HG02588 (cell line): Measurements from ENCODE around the gene DOCK9.

Experiments used
- ATAC-seq: cut with Tn5 transposase; IDR thresholded peaks from one replicate; pipeline ENCODE4 v1.9.1; 2021; ENCODE audit warnings: mild to moderate bottlenecking, moderate library complexity; ENCODE audit not compliant: unreplicated experiment

The DOCK9 gene

DNA sequence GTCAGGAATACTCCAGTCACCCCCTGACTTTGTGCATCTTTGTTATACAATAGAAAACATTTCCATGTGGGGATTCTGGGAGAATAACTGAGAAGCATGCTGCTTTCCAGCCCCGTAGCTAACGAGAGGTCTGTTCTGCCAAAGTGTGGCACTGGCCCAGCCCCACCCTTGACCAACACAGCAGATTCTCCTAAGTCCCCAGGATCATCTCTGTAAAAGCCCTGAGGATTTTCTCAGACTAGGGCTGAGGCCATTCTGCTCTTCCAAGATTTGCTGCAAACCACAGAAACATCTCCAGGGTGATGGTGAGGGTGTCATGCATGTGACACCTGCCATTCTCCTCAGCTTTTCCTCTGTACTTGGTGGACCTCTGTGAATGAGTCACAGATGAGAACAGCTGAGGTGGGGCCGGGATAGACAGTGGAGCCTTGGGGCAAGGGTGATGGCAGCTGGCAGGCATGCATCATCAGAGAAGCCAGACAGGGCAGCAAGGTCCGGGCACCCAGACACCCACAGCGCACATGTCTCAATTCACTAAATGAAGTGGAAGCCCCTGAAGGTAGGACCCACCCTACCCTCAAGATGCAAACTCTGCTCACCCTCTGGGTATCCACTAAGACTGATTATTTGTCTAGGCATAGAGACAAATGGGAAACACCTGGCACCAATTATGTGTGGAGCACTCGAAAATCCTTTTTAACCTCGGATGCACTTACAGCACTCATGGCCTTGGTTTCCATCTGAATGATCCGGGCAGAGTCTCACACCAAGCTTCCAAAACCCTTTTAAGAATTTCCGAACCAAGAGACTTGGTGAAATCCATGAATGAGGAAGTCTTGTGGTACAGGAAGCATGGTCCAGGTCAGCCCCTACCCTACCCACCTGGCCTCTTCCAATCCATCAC is 20.1 kb upstream of the DOCK9 start:
- ATAC-seq, result no peak

DNA sequence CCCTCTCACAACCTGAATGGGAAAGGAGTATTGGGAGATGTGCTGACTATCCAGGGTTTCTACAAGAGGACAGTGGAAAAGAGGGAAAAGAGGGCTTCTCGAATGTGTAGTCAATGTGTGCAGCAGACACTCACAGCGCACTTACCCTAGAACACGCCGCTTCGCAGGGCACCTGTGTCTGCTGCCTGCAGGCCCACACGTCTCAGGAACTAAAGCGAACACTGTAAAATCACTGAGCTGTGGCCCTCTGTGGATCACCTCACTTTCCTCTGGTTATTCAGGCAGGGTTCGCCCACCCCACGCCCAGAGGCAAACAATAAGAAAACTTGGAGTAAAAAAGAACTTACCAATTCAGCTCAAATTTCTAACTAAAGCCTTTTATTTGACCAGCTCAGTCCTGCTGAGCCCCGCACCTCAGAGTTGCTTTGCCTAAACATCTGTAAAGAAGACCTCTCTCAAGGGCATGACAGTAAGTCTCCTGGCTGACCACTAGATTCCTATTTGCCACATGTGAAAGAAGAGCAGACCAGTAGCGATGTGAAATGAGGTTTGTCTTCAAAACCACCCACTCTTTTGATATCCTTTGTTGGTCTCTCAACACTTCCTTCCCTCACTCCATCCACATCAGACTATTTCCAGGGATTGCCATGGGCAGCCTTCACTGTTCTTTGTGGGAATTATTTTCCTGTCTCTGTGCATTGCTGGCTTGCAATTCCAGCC is 19.3 kb upstream of the DOCK9 start:
- no peak for ATAC-seq

DNA sequence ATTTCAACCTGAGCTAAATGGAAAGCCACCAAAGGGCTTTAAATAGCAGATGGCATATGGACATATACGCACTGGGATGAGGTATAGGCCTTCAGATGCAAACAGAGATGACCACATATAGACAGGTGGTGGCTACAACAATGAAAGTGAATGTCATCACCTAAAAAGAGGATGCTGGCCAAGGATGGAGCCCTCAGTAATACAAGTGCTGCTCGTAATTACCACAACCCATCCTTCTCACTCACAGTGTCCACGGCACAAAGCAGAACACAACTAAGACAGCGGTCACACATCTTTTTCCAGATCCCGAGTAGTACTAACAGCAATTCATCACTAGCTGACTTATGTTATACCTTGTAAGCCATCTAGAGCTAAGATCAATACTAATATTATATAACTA is 18.2 kb upstream of the DOCK9 start:
- ATAC-seq, result no peak

DNA sequence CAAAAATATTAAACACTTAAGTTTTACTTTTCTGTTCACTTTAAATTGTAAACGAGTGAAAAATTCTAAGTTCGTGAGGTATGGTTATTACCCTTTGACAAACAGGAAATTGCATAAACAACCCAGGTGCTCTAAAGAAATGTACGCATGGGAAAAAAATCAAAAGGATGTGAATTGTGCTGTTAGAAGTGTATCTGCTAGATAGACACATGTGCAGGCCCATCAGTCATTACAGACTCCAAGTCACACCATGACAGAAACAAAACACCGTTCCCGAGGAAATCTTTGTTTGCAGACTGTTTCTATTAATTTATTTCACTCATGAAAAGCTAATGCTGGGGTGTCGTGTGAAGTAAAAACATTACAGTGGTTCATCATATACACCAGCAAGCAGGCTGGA is 17.0 kb upstream of the DOCK9 start:
- no peak for ATAC-seq

DNA sequence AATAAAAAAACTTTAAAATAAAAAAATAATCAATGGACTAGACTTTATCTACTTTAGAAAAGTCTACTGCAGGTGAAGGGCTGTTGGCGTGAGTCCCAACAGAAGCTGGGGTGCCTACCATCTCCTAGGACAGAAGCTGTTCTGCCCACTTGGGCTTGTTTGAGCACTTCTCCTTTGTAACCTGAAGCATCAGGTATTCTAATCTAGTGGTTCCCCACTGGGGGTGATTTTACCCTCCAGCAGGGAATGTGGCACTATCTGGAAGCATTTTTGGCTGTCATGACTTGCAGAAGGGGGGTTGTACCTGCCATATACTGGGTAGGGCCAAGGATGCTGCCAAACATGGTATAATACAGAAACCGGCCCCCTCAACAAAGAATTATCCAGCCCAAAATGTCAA is 16.2 kb upstream of the DOCK9 start:
- ATAC-seq, result no peak

DNA sequence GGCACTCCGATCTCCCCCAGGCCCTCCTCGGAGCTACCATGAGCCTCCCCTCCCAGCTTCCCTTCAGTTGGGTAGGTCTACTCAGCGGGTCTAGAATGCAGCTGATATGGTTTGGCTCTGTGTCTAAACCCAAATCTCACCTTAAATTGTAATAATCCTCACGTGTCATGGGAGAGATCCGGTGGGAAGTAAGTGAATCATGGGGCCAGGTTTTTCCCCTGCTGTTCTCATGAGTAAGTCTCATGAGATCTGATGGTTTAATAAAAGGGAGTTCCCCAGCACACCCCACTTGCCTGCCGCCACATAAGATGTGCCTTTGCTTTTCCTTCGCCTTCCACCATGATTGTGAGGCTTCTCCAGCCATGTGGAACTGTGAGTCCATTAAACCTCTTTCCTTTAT is 14.5 kb upstream of the DOCK9 start:
- no peak for ATAC-seq

DNA sequence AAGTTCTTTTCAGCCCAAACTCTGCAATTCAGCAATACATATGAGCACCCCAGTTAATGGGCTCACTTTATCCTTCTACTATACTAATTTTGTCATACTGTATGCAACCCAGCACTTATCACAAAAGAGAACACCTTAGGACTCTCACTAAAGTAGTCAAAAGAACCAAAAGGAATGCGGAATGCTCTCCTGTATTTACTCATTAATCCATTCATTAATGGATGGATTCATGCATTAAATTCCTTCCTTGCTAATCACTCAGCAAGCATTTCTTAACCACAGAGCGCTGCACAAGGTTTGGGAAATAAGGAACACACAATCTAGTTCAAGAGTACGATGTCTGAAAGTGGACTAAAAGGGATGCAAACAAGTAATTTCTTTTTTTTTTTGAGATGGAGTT is 12.8 kb upstream of the DOCK9 start:
- no peak for ATAC-seq

DNA sequence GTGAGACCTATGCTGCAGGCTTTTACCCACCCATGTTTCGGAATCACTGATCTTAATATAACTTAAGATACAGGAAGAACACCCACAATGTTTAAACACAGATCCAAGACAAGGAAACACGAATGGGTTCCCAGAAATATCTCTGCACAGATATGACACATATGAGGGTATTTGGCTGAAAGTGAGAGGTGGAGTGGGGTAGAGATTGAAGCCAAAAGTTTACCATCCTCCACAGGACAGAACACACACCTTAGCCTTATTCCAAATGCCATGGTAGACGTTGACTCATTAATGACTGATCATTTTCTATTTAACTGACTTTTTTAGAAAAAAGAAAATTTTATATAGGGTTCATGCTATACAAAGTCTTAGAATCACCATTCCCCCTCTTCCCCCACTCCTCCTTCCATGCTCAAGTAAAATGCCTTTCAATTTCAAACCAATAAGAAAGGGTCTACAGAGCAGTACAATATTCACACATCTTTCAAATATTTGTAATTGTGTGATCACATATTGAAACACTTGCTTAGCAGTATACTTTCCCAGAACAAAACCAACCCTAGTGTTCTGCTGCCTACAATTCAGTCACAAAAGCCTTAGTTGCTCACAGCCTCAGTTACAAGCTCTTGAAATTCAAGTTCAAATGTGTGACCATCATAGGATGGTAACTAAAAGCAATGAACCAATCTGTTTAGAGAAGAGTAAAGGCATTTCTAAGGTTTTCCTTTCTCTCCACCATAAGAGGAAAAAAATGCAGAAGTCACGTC is 11.8 kb upstream of the DOCK9 start:
- ATAC-seq, result no peak

DNA sequence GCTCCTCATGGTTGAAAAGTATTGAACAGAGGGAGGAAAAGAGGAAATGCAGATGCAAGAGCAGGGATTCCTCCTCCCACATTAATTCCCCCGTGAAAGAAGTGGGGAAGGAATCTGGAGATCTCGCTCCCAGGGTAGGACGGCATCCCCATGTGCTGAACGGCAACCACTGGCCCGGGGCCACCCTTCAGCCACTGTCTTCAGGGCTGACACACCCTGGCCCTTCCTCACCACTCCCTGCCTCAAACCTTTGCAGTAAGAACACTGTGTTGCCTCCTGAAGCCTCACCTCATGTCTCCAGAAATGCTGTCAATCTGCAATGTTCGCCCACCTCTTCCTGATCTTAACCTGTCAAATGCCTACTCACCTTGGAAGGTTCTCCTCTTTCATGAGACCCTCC is 10.9 kb upstream of the DOCK9 start:
- ATAC-seq, result no peak

DNA sequence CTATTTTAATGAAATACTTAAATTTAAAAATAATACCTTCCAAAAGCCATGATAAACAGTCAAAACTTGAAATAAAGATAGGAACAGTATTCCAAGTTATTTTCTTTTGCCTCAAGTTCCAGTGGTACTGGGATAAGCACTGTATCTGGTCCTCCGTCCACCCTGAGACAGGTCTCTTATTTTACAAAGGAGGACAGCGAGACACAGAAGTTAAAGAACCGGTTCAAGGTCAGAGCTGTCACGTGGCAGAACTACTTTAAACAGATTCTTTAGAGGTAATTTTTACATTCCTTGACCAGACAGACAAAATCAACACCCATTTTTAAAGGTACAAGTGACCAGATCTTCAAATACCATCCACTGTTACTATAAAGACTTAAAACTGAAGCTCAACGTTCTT is 10.4 kb upstream of the DOCK9 start:
- no peak for ATAC-seq

DNA sequence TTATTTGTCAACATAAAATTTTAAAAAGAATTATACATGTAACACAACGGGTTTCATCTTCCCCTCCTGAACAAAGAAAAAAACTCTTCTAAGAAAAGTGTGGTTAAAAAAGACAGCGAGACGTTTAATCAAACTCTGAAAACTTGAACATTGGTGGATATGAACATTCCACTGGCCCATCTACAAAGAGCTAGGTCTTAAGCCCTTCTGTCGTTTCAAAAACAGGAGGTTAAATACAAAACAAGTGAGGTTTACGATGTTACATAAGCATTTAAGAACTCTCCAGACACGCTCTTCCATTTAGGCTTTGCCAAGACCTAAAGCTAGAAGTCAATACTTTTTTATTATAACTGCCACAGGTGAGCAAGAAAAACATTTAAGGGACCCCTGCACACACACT is 9.4 kb upstream of the DOCK9 start:
- ATAC-seq, result no peak

DNA sequence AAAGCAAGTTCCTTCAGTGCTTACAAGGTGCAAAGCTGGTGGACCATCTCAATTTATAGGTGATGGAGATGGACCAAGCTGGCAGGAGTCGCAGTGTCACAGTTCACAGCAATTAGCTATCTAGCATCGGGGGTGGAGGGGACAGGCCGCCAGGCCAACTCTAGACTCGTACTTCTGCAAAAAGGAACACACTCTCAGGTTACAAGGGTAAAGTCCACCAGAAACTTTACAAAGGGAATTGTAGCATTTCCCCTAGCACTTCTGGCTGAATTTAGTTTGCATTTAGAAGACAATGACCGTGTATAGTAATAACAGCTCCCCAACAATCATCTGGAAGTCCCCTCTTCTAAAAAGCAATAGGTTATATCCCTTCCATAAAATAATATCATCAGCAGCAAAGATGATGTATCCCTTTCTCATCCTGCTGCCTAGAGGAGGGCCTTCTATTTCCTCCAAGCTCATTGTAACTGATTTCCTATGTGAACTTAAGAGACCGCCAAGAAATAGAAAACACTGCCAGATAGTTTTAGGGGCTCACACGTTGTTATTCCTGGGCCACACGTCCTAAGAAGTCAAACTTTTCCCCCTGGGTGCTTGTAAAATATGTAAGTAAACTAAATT is 8.5 kb upstream of the DOCK9 start:
- ATAC-seq, result no peak

DNA sequence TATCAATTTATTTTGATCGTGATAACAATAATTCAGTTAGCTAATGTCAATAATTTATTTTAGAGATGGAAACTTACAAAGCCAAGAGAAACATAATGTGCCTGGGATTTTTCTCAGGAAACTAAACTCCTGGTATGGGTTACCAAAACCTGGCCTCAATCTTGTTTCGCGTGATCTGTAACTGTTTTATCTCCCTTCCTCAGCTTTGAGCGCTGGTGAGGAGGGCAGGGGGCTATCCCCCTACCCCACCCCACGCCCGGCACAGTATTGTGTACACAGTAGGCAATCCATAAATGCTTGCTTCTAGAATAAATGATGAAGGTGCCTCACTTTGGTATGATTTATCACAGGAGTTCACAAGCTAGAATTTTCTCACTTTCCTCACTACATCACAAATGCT is 7.7 kb upstream of the DOCK9 start:
- no peak for ATAC-seq

DNA sequence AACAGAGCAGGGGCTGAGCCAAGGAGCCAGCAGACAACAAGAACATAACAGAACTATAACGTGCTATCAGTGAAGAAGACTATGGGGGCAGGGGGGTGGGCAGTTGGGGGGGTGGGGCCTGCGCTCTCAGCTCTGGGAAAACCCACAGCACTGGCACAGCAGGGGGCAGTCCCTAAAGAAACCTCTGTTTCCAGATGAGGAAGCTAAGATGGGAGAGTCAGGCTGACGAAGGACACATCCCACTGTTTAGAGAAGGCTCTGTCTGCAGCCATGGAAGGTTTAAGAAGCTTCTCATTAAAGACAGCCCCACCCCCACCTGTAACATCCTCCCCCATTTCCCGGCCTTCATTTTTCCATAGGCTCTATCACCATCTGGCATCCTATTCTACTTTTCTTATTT is 7.1 kb upstream of the DOCK9 start:
- ATAC-seq, result no peak

DNA sequence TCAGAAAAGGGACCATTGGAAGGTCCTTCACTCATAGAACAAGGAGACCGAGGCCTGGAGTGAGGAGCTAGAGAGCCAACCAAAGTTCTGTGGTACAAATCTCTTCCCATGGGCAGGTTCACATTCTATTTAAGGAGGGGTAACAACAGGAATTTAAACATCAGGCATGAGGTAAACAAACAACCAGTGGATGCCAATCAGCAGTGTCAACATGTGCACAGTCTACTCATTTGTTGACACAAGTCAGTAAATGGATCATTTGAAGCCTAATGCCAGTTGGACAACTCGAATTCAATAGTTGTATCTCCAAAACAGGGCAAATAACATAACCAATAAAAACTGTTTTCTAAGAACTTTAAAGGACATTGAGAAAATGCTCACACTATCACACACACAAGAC is 6.3 kb upstream of the DOCK9 start:
- ATAC-seq, result no peak

DNA sequence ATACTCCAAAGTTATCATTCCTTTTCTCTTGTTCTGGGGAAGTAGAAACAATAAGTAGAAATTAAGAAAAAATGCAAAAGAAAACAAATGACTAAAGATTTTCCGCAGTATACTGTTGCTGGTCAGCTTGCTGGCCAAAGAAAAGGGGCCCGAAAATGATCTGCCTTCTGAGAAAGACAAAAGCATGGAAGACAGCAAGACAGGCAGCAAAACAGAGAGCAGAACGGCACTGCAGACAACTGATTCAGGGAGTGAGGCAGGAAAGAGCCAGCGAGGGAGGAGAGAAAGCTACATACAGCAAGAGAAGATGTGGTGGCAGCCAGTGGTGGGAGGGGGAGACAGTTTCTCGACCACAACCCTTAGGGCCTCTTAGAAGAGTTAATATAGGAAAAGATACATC is 5.3 kb upstream of the DOCK9 start:
- no peak for ATAC-seq

DNA sequence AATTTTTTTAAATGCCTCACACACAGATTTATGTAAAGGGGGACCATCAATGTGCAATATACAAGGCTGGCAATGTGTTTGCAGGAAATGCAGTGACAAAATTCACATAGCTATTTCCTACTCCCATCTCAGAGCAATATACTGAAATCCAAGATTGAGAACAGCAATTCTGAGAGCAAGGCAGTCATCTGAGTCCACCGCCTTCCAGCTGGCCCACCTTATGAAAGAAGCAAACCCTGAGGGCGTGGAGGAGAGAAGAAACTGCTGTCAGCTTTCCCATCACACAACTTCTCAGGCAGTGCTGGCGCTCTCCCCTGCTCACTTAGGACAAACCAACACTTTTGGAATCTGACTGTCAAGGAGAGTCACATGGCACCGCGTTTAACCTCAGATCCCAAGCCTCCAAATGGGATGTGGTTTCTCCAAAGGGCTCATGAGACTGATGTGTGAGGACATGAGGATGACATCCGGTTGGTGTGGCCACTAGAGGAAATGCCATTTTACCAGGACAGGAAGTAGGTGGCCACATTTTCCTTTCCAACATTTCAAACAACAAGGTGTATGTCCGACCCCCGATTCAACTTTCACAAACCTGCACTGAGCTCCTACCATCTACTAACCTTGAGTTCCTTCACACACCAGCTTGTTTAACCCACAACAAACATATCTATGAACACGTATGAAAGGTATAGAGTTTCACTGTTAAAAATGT is 3.7 kb upstream of the DOCK9 start:
- ATAC-seq, result no peak

DNA sequence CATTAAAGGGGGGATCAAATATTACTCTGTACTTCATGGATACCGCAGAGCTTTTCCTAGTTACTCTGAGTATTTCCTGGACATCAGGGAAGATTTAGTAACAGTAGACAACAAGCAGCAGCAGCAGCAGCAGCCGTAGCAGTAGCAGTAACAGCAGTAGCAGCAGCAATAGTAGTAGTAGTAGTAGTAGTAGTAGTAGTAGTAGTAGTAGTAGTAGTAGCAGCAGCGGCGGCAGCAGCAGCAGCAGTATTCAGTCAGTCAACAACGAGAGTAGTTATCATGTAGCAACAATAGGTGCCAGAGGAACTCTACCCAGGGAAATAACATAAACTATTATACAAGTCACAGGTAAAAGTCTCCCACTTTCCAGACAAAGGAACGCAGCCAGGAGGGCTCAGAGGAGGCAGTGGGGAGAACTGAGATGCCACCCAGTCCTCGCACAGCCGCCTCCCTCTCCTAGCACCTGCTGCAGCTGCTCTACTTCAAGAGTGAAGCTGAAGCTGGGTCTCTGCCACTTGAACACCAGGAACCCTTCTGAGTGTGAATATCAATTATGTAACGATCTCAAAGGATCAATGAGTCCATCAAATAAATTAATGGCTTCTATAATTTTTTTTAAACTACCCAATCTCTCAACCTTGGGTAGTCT is 1.3 kb upstream of the DOCK9 start:
- no peak for ATAC-seq

DNA sequence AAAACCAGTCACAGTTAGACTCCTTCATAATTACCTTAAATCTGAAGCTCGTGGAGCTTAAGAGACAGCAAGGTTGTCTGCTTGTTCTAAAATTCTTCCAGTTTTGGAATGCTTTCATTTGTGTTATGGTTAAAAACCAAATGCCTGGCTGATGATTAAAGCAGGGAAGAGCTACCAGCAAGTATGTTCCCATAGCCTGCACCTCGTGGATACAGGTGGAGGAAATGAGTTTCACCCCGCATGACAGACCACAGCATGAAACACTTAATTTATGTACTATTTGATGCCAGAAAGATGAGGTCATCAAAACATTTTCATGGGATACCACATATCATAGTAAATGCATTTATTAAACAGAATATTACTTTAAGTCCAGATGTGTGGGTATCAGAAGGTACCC is 416 bp upstream of the DOCK9 start:
- ATAC-seq, result no peak

DNA sequence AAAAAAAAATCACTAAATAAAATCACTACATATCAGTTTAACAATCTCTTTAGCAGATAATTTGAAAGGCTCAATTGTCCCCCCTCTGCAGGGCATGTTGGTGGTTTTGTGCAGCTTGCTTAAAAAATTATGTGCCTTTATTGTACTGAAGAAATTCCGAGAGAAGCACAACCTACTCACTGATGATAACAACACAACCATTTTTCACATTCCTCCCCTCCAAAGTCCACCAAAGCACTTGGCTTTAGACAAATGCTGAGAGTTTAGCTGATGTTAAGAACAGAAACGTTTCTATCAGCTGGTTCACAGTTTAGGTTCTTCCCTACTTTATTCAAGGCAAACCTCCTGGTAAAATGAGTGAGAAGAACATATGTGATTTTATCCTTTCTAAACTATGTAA is 923 bp downstream of the DOCK9 start:
- no peak for ATAC-seq
